ENCODE results near the gene IRF4. TPM values are rescaled to one million over a fixed set of nuclear protein-coding genes. Genes with fewer than 3 reads are reported as not detected.

The IRF4 gene
- total RNA-seq, 1 donor from 2014 or later: not detected

- DNase-seq (ENCODE audit: low read depth): no peak
Measured at GRCh38 chr6:398065-398464, 6.5 kb downstream of the IRF4 start.

GRCh38 chr6:398558-399078 lies 7.1 kb downstream of the IRF4 start:
- DNase-seq (ENCODE audit: low read depth): no peak

GRCh38 chr6:399785-400534 lies 8.4 kb downstream of the IRF4 start:
- DNase-seq (ENCODE audit: low read depth): no peak

GRCh38 chr6:400815-401214 lies 9.3 kb downstream of the IRF4 start:
- DNase-seq (ENCODE audit: low read depth): no peak

- DNase-seq (ENCODE audit: low read depth): no peak
Measured at GRCh38 chr6:401239-401993, 9.9 kb downstream of the IRF4 start.

GRCh38 chr6:401994-402640 lies 10.6 kb downstream of the IRF4 start:
- DNase-seq (ENCODE audit: low read depth): no peak

- DNase-seq (ENCODE audit: low read depth): no peak
Measured at GRCh38 chr6:402901-403658, 11.5 kb downstream of the IRF4 start.

- no peak for DNase-seq (ENCODE audit: low read depth)
Measured at GRCh38 chr6:403659-404655, 12.4 kb downstream of the IRF4 start.

- DNase-seq (ENCODE audit: low read depth): no peak
Measured at GRCh38 chr6:404685-405423, 13.3 kb downstream of the IRF4 start.

GRCh38 chr6:408148-408547 lies 16.6 kb downstream of the IRF4 start:
- DNase-seq (ENCODE audit: low read depth): no peak

- peak; percentile 22 for DNase-seq (ENCODE audit: low read depth)
Measured at GRCh38 chr6:408599-409102, 17.1 kb downstream of the IRF4 start.

- no peak for DNase-seq (ENCODE audit: low read depth)
Measured at GRCh38 chr6:409370-409972, 17.9 kb downstream of the IRF4 start.

- no peak for DNase-seq (ENCODE audit: low read depth)
Measured at GRCh38 chr6:410555-411395, 19.2 kb downstream of the IRF4 start.

- DNase-seq (ENCODE audit: low read depth): no peak
Measured at GRCh38 chr6:411402-412145, 20.0 kb downstream of the IRF4 start.

GRCh38 chr6:412146-412886 lies 20.8 kb downstream of the IRF4 start:
- no peak for DNase-seq (ENCODE audit: low read depth)

- no peak for DNase-seq (ENCODE audit: low read depth)
Measured at GRCh38 chr6:414447-414846, 22.9 kb downstream of the IRF4 start.

GRCh38 chr6:415087-415486 lies 23.5 kb downstream of the IRF4 start:
- no peak for DNase-seq (ENCODE audit: low read depth)
